Measurements from ENCODE around the gene NRP1.

Gene NRP1

DNA sequence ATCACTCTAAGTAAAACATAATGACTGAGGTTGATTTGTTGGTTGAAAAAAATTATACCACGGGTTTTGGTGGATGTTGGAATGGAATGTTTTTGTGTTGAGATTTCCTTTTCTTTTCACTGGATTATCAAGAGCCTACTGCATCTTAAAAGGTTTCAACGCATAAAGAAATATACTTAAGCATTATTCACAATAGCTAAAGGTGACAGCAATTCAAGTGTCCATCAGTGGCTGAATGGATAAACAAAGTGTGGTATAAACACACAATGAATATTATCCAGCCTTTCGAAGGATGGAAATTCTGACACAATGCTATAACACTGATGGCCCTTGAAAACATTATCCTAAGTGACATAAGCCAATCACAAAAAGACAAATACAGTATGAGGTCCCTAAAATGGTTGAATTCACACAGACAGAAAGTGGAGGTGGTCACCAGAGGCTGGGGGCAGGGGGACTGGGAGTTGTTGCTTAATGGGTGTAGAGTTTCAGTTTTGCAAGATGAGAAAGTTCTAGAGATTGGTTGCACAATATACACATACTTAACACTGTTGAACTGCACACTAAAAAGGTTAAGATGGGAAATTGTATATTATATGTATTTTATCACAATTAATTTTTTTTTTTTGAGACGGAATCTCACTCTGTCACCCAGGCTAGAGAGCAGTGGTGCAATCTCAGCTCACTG is 122.3 kb downstream of the NRP1 start:
- no peak for DNase-seq (ENCODE audit: low spot score)

GRCh38 chr10:33211106-33211878 is 123.2 kb downstream of the NRP1 start:
- DNase-seq (ENCODE audit: low spot score) = no peak

DNA sequence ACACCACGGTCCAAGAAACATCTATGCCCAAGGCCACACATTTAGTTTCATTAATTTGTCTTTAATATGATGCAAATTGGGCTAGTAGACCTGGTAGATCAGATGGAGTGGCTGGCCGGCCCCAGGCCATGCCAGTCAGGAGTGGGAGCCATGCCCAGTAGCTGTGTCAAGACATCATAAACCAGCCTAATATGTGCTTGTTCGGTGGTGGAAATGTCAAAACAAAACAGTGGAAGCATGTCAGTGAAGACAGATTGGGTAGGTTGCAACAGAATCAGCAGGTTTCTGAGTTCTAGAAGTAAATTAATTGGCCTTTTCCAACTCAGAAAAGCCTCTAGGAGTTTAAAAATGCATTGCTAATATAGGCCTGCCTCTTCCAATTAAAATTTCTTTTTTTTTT is 124.7 kb downstream of the NRP1 start:
- DNase-seq (ENCODE audit: low spot score) = no peak

GRCh38 chr10:33208166-33208565 is 126.3 kb downstream of the NRP1 start:
- no peak for DNase-seq (ENCODE audit: low spot score)

DNA sequence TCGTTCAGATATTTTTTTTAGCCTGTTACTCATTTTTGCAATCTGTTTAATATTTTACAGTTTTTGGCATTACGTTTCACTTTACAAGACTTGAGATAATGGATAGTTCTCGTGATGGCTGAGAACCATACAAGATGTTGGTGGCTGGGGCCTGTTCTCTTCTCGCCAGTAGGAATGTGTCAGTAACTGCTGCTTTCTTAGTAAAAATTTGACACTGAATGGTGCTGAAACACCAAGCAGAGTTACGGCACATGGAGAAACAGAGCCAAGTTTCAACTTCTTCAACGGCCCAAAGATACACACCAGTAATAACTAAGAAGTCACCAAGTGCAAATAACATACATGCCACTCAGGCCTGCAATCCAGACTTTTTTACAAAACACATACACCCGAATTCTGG is 130.4 kb downstream of the NRP1 start:
- DNase-seq (ENCODE audit: low spot score) = peak; percentile 14

GRCh38 chr10:33201971-33202370 is 132.5 kb downstream of the NRP1 start:
- no peak for DNase-seq (ENCODE audit: low spot score)

GRCh38 chr10:33201056-33201780 is 133.2 kb downstream of the NRP1 start:
- no peak for DNase-seq (ENCODE audit: low spot score)

DNA sequence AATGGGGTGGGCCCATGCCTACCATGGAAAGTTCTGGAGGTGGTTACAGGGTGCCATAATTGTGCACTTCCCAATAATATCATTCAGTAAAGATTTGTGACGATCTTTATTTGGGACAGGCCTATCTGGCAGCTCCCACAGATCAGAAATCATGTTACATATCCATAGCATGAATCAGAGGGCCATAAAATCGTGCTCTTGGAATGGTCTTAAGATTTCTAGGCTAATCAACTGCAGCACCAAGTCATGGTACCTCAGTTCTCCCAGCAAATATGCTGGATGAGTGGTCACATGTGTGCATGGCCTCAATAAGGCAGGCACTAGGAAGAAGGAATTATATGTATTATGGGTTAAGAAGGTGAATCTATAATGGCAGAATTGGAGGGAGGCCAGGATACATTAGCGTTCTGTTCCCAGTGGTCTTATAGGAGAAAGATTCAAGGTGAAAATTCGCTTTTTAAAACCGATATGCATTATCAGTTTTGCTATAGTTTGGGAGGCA is 134.7 kb downstream of the NRP1 start:
- no peak for DNase-seq (ENCODE audit: low spot score)

GRCh38 chr10:33198610-33199009 is 135.9 kb downstream of the NRP1 start:
- DNase-seq (ENCODE audit: low spot score) = no peak

GRCh38 chr10:33196710-33197491 is 137.6 kb downstream of the NRP1 start:
- DNase-seq (ENCODE audit: low spot score) = no peak

DNA sequence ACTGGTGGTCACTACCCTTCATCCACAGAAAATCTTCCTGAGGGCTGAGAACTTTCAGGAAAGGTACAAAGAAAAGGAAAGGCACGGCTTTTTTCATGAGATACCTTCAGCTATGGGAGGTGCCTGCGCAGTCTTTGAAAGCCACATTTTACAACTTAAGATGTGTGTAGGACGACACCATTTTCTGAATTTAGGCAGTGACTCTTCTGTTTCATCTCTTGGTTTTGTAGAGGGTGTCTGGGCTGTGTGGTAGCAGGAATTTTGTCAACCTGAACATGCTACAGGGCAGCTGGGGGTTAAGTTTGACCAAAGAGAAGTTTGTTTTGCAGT is 138.1 kb downstream of the NRP1 start:
- no peak for DNase-seq (ENCODE audit: low spot score)

DNA sequence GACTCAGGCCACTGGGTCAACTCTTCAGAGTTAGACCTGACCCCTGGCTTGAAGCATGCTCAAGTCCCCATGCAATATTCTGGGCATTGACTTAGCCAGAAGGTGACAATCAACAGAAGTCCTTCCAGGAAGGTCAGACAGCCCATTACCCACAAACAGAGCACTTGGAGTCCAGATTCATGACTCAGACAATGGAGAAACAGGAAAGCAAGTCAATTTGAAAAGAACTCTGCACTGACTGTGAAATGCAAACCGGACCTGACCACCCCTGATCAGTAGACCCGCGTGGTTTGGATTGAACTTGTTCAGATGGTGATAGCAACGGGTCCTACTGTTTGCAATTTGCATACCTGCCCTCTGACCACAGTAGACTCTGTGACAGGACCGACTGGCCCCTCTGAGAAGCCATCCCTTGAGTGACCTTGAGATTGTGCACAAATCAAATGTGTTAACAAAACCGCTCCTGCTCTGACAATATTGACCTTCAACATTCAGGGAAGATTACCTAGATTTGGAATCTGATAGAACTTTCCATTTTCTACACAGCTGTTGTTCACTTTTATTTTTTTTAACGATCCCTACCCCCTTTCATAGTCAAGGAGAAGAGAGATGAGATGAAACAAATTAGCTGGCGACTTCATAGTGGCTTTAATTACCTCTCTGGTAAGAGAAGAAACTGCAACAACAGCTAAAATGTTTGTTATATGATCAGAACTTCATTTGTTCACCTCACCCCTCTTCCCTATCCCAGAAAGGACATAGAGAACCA is 138.7 kb downstream of the NRP1 start:
- no peak for DNase-seq (ENCODE audit: low spot score)

DNA sequence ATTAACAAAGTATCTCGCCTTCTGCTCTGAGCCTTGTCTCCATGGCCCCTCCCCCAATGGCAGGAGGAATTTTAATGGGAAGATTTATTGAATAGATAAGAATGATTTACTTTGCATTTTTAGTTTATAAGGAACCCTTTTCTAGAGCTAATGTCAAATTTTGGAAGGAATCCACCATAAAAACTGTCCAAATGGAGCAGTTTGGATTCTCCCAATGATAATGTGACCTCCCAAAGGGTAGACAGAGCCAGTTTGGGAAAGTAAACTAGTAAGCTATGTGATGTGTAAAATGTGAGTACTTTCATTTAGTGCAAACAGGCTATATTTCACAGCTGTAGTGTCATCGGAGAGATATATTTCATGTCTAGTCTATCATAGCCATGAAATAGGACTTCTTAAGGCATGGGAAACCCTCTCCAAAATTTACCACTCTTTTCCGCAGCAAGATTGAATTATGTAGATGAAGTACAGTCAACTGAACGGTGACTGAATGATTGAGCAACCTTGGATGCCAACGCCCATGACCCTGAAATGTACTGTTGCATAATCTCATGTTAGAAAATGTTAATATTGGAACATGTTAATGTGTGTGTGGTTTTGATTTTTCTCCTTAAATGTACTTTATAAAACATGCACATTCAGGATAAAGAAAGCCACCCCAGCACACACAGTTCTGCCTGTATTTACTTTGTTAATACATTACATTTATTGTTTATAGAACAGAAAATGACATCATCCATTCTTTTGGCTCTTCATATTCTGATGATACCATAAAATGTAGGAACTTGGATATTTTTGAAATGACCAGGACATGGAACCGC is 140.6 kb downstream of the NRP1 start:
- no peak for DNase-seq (ENCODE audit: low spot score)

GRCh38 chr10:33193057-33193700 is 141.3 kb downstream of the NRP1 start:
- peak; percentile 82 for DNase-seq (ENCODE audit: low spot score)

- no peak for DNase-seq (ENCODE audit: low spot score)
These were observed 142.3 kb downstream of the NRP1 start for GRCh38 chr10:33192190-33192589.

DNA sequence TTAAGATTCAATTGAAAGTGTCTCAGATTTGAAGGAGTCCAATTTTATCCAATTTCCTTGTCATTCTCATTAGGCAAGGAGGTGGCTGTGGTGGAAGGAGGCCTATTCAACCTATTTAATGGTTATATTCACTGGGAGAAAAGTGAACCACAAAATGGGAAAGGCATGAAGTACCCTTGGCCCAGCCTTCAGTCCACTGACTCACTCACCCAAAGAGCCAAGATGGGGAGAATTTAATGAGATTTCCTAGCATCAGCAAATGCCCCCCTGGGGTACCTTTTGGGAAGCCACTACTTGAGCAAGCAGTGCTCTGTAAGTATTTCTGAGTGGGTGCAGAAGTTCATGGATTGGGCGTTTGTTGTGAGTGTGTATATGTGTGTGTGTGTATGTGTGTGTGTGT is 144.1 kb downstream of the NRP1 start:
- DNase-seq (ENCODE audit: low spot score) = no peak

GRCh38 chr10:33189808-33190207 is 144.7 kb downstream of the NRP1 start:
- no peak for DNase-seq (ENCODE audit: low spot score)

GRCh38 chr10:33189363-33189762 is 145.1 kb downstream of the NRP1 start:
- no peak for DNase-seq (ENCODE audit: low spot score)

GRCh38 chr10:33187427-33187999 is 147.0 kb downstream of the NRP1 start:
- DNase-seq (ENCODE audit: low spot score) = no peak

GRCh38 chr10:33186150-33186549 is 148.3 kb downstream of the NRP1 start:
- DNase-seq (ENCODE audit: low spot score) = no peak
